ENCODE results near the gene LGALSL.

GRCh38 chr2:64491426-64491825 is 37.5 kb downstream of the LGALSL start:
- TF ChIP-seq POLR2A (IDR thresholded peaks at IDR 0.05; ENCODE audit: extremely low read depth, insufficient read length) = no peak
- TF ChIP-seq CTCF (IDR thresholded peaks at IDR 0.05; ENCODE audit: low read depth, low read length) = no peak
- no peak for TF ChIP-seq MYC (IDR thresholded peaks at IDR 0.05; ENCODE audit: low read depth, low read length)
- TF ChIP-seq MAX (IDR thresholded peaks at IDR 0.05; ENCODE audit: low read depth, low read length) = no peak

Measured in NB4 (cell line).